A375 (cell line): ENCODE measurements around the gene C5orf63. TPM values are rescaled to one million over a fixed set of nuclear protein-coding genes. Genes with fewer than 3 reads are reported as not detected.

Experiments used
- total RNA-seq: library from RNA; depleted of rRNA; stranded (reverse); fragments of >200 nt; shearing (Covaris generic); gene quantifications from 2 replicates; pipeline ENCODE4 v1.2.3, GENCODE V29; 2014; rRNA removed

Gene C5orf63
- 1.7 and 2.9 TPM in 2 replicates for total RNA-seq

GRCh38 chr5:127072861-127073846 is at the start of gene C5orf63:
Gene C5orf63 (minus strand): TSS chr5:127073502. CDS start chr5:127058995, 14,507 bp downstream.

GRCh38 chr5:127030259-127031146 is 42.8 kb downstream of the C5orf63 start, which contains the start of gene MARCHF3:
Gene MARCHF3 (minus strand): TSS chr5:127030558. CDS start chr5:126918171, 112,387 bp downstream.

Other genes starting within 250 kb of the C5orf63 start
- 0.27 and 0.83 TPM in 2 replicates for gene MARCHF3, start 42.9 kb downstream of the C5orf63 start, total RNA-seq
- gene MEGF10, start 217.3 kb upstream of the C5orf63 start, total RNA-seq, result 0.91 and 2.0 TPM in 2 replicates